HG03175 (cell line): Measurements from ENCODE around the gene MAU2.

Source experiments
- ATAC-seq: cut with Tn5 transposase; IDR thresholded peaks from one replicate; pipeline ENCODE4 v1.9.1; 2021; ENCODE audit warnings: mild to moderate bottlenecking, moderate library complexity; ENCODE audit not compliant: unreplicated experiment

The MAU2 gene

GRCh38 chr19:19407633-19407930 is 87.0 kb downstream of the MAU2 start:
- no peak for ATAC-seq
